HCT116 (cell line): ENCODE measurements around the gene SPTLC3. TPM values are rescaled to one million over a fixed set of nuclear protein-coding genes. Genes with fewer than 3 reads are reported as not detected.

Experiments
- ATAC-seq: fragments of 200-7000 bp; cut with Tn5 transposase; 2 replicates; pipeline ENCODE4 v1.9.1; 2020; ENCODE audit warnings: mild to moderate bottlenecking, moderate library complexity
- BruUV-seq: library from RNA; stranded (reverse); fragments of 400-500 nt; replicated peaks from 2 replicates; lab custom pipeline; 2021; lab: Mats Ljungman, UMichigan
- CTCF ChIA-PET: fragments of 300-600 bp; sonication (Branson Sonifier 250); formaldehyde crosslinking; loops from one replicate; lab custom pipeline; 2021; ENCODE audit warnings: antibody characterized with exemption; lab: Charles Lee
- POLR2A ChIA-PET: fragments of 300-600, 350-600 bp; sonication (Branson Sonifier 250); formaldehyde crosslinking; loops from one replicate; lab custom pipeline; 2021; ENCODE audit warnings: antibody characterized with exemption; lab: Charles Lee
- RAD21 ChIA-PET, 2 experiments: fragments of 300-600 bp; sonication (Branson Sonifier 250); formaldehyde crosslinking; loops; one replicate each; lab custom pipeline; 2023; ENCODE audit warnings: low total read pairs in 2 of 2; ENCODE audit not compliant: uncharacterized antibody in 2 of 2, unreplicated experiment in 2 of 2, low non-redundant PET in 1 of 2; lab: Charles Lee
- DNase-seq: peaks from one replicate; pipeline ENCODE4 v3.0.0-alpha.2; 2010; ENCODE audit warnings: low read depth, low spot score
- H2AFZ ChIP-seq: fragments of 200-600 bp; shearing (Covaris generic), sonication (generic); 2 replicates; pipeline ENCODE4 v1.6.1; 2017; ENCODE audit warnings: low read depth, mixed run types, mixed read lengths, antibody characterized with exemption, low read length; ENCODE audit not compliant: poor library complexity, severe bottlenecking
- H3K27ac ChIP-seq: 2 replicates; pipeline ENCODE4 v1.5.1; 2012; ENCODE audit warnings: low read depth, low read length
- H3K27me3 ChIP-seq: fragments of 200-600 bp; sonication (generic); 2 replicates; pipeline ENCODE4 v1.6.1; 2016; ENCODE audit warnings: mixed run types, low read length, mixed read lengths; ENCODE audit not compliant: insufficient read depth
- H3K36me3 ChIP-seq, 2 experiments: fragments of 200-500 bp in 1 of 2; fragments of 200-600 bp in 1 of 2; sonication (Bioruptor generic) in 1 of 2; sonication (generic) in 1 of 2; 2 replicates each; pipeline versions ENCODE4 v1.5.1 to v1.6.1; 2014 to 2016; ENCODE audit warnings: low read length in 2 of 2, inconsistent platforms in 1 of 2, mixed read lengths in 1 of 2, mixed run types in 1 of 2; ENCODE audit not compliant: insufficient read depth in 2 of 2, control insufficient read depth in 1 of 2
- H3K4me1 ChIP-seq, 2 experiments: fragments of 200-600 bp in 1 of 2; sonication (generic) in 1 of 2; 2 replicates each; pipeline versions ENCODE4 v1.5.1 to v1.6.1; 2012 to 2017; ENCODE audit warnings: low read length in 2 of 2, inconsistent platforms in 1 of 2, mild to moderate bottlenecking in 1 of 2, mixed read lengths in 1 of 2, mixed run types in 1 of 2, moderate library complexity in 1 of 2; ENCODE audit not compliant: insufficient read depth in 2 of 2, control insufficient read depth in 1 of 2
- H3K4me2 ChIP-seq: fragments of 200-600 bp; sonication (generic); 2 replicates; pipeline ENCODE4 v1.6.1; 2017; ENCODE audit warnings: mixed run types, low read length, mixed read lengths
- H3K4me3 ChIP-seq, 2 experiments: fragments of 200-600 bp in 1 of 2; sonication (generic) in 1 of 2; replicated peaks in 1 of 2; 2 replicates each; pipeline ENCODE4 v1.5.1; 2011 to 2016; ENCODE audit warnings: low read length in 2 of 2, control low read depth in 1 of 2, low read depth in 1 of 2, mild to moderate bottlenecking in 1 of 2, mixed read lengths in 1 of 2, mixed run types in 1 of 2
- H3K79me2 ChIP-seq: fragments of 200-600 bp; sonication (generic); 2 replicates; pipeline ENCODE4 v1.6.1; 2017; ENCODE audit warnings: mild to moderate bottlenecking, mixed run types, low read length, moderate library complexity, mixed read lengths; ENCODE audit not compliant: insufficient read depth
- H3K9ac ChIP-seq: fragments of 200-600 bp; sonication (generic); 2 replicates; pipeline ENCODE4 v1.6.1; 2016; ENCODE audit warnings: low read length, mixed read lengths
- H3K9me2 ChIP-seq: fragments of 200-600 bp; sonication (generic), shearing (Covaris generic); 2 replicates; pipeline ENCODE4 v1.6.1; 2017; ENCODE audit warnings: mixed run types, mild to moderate bottlenecking, moderate library complexity; ENCODE audit not compliant: insufficient read depth
- H3K9me3 ChIP-seq, 2 experiments: fragments of 200-500 bp in 1 of 2; fragments of 200-600 bp in 1 of 2; sonication (Bioruptor generic) in 1 of 2; sonication (generic) in 1 of 2; 2 replicates each; pipeline ENCODE4 v1.6.1; 2014 to 2017; ENCODE audit warnings: low read length in 2 of 2, mixed read lengths in 2 of 2, inconsistent platforms in 1 of 2, low read depth in 1 of 2, mild to moderate bottlenecking in 1 of 2, mixed run types in 1 of 2, moderate library complexity in 1 of 2; ENCODE audit not compliant: control insufficient read depth in 1 of 2, insufficient read depth in 1 of 2
- H4K20me1 ChIP-seq: fragments of 200-600 bp; sonication (generic), shearing (Covaris generic); 2 replicates; pipeline ENCODE4 v1.6.1; 2017; ENCODE audit warnings: mixed run types, mild to moderate bottlenecking, moderate library complexity; ENCODE audit not compliant: insufficient read depth
- CBX3 ChIP-seq: IDR thresholded peaks from 2 replicates; pipeline ENCODE4 v1.6.1; 2012; ENCODE audit warnings: low read depth
- CEBPB ChIP-seq: IDR thresholded peaks from 2 replicates; pipeline ENCODE4 v1.6.1; 2012; ENCODE audit warnings: low read depth
- CTCF ChIP-seq, 3 experiments: fragments of 200-600 bp in 1 of 3; sonication (generic) in 1 of 3; IDR thresholded peaks in 2 of 3; conservative IDR thresholded peaks in 1 of 3; 2 replicates each; pipeline ENCODE4 v1.5.1; 2012 to 2017; ENCODE audit warnings: low read depth in 2 of 3, low read length in 2 of 3, antibody characterized with exemption in 1 of 3, borderline replicate concordance in 1 of 3, control low read depth in 1 of 3, mild to moderate bottlenecking in 1 of 3, mixed read lengths in 1 of 3, mixed run types in 1 of 3, moderate library complexity in 1 of 3; ENCODE audit not compliant: insufficient read depth in 1 of 3
- EGR1 ChIP-seq: IDR thresholded peaks from 2 replicates; pipeline ENCODE4 v1.6.1; 2012; ENCODE audit warnings: low read depth
- ELF1 ChIP-seq: IDR thresholded peaks from 2 replicates; pipeline ENCODE4 v1.6.1; 2012; ENCODE audit warnings: low read depth, borderline replicate concordance
- EZH2phosphoT487 ChIP-seq: fragments of 200-600 bp; IDR thresholded peaks from 2 replicates; pipeline ENCODE4 v1.6.1; 2018; ENCODE audit warnings: antibody characterized with exemption, borderline replicate concordance
- FOSL1 ChIP-seq: IDR thresholded peaks from 2 replicates; pipeline ENCODE4 v1.6.1; 2012; ENCODE audit warnings: low read depth
- RAD21 ChIP-seq: IDR thresholded peaks from 2 replicates; pipeline ENCODE4 v1.6.1; 2012; ENCODE audit warnings: low read depth, mild to moderate bottlenecking
- REST ChIP-seq: IDR thresholded peaks from 2 replicates; pipeline ENCODE4 v1.6.1; 2012; ENCODE audit warnings: low read depth
- SIN3A ChIP-seq: IDR thresholded peaks from 2 replicates; pipeline ENCODE4 v1.6.1; 2012; ENCODE audit warnings: low read depth
- TCF7L2 ChIP-seq: IDR thresholded peaks from 2 replicates; pipeline ENCODE4 v1.7.0; 2011; ENCODE audit warnings: borderline replicate concordance, inconsistent platforms; ENCODE audit not compliant: insufficient read depth, insufficient read length; ENCODE audit errors: extremely low read depth
- YY1 ChIP-seq: IDR thresholded peaks from 2 replicates; pipeline ENCODE4 v1.6.1; 2011; ENCODE audit warnings: low read length, low read depth, moderate library complexity, mild to moderate bottlenecking; ENCODE audit not compliant: insufficient replicate concordance; ENCODE audit errors: extremely low read depth
- ZFX ChIP-seq: fragments of 450-650 bp; IDR thresholded peaks from 2 replicates; pipeline ENCODE4 v1.6.1; 2017
- ZNF274 ChIP-seq: fragments of 200-500 bp; sonication (Bioruptor generic); IDR thresholded peaks from 2 replicates; pipeline ENCODE4 v1.6.1; 2014; ENCODE audit warnings: mild to moderate bottlenecking, low read depth, low read length, inconsistent platforms
- intact Hi-C: fragments of 100-400 bp; cut with micrococcal nuclease; formaldehyde crosslinking; loops from 2 replicates; pipeline ENCODE4 v1.10.0; 2022
- total RNA-seq: library from RNA; stranded (reverse); gene quantifications from one replicate; pipeline ENCODE4 v1.2.1, GENCODE V29; 2021; ENCODE audit not compliant: unreplicated experiment

SPTLC3 gene
- total RNA-seq, 1 experiment from 2014 or later: not detected

GRCh38 chr20:13041574-13042457, 33.0 kb downstream of the SPTLC3 start:
- Histone ChIP-seq H3K4me1 (no peaks in the 10 kb centered on the region), H3K79me2 (no peaks in the 10 kb centered on the region), H2AFZ (no peak overlapping the region), H3K9ac (no peak overlapping the region), H3K27ac (no peak overlapping the region), H3K4me2 (no peak overlapping the region), H3K36me3 (no peaks in the 10 kb centered on the region), H3K9me3 (no peaks in the 10 kb centered on the region), H4K20me1 (no peaks in the 10 kb centered on the region), H3K9me2 (no peaks in the 10 kb centered on the region), H3K27me3 (no peaks in the 10 kb centered on the region), H3K4me3 (no peak overlapping the region)
- no peak for ATAC-seq
- TF ChIP-seq CBX3 (no peak), CEBPB (no peak), FOSL1 (no peak), ZFX (no peak), TCF7L2 (no peak), CTCF (IDR thresholded peaks at IDR 0.05 in 2 of 3, conservative IDR thresholded peaks at IDR 0.05 in 1 of 3; ENCODE audit: borderline replicate concordance in 1 of 3, insufficient read depth in 1 of 3, low read depth in 2 of 3, low read length in 2 of 3) (no peak), RAD21 (no peak), EGR1 (no peak), REST (no peak), EZH2phosphoT487 (no peak), ELF1 (no peak), YY1 (no peak), SIN3A (no peak), ZNF274 (no peak)
- ChIA-PET RAD21 (no interaction called here), POLR2A (no interaction called here), CTCF (no interaction called here)
- intact Hi-C loops: no loop called here
- no peak for DNase-seq
- no TSS peak for BruUV-seq
